ENCODE results near the gene KCNJ16.

KCNJ16 gene

GRCh38 chr17:70059071-70059470 lies 16.0 kb upstream of the KCNJ16 start:
- Histone ChIP-seq H3K4me3 (replicated peaks; ENCODE audit: low read depth, low read length) (no peak overlapping the region), H3K27me3 (replicated peaks; ENCODE audit: control insufficient read depth, insufficient read depth, low read length) (no peaks in the 10 kb centered on the region), H3K36me3 (ENCODE audit: control insufficient read depth, insufficient read depth, low read length) (no peaks in the 10 kb centered on the region)
- TF ChIP-seq, protein P1, sequence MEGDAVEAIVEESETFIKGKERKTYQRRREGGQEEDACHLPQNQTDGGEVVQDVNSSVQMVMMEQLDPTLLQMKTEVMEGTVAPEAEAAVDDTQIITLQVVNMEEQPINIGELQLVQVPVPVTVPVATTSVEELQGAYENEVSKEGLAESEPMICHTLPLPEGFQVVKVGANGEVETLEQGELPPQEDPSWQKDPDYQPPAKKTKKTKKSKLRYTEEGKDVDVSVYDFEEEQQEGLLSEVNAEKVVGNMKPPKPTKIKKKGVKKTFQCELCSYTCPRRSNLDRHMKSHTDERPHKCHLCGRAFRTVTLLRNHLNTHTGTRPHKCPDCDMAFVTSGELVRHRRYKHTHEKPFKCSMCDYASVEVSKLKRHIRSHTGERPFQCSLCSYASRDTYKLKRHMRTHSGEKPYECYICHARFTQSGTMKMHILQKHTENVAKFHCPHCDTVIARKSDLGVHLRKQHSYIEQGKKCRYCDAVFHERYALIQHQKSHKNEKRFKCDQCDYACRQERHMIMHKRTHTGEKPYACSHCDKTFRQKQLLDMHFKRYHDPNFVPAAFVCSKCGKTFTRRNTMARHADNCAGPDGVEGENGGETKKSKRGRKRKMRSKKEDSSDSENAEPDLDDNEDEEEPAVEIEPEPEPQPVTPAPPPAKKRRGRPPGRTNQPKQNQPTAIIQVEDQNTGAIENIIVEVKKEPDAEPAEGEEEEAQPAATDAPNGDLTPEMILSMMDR (IDR thresholded peaks at IDR 0.05; ENCODE audit: insufficient read depth, low read length, poor library complexity, severe bottlenecking): no peak
- no peak for DNase-seq (ENCODE audit: extremely low read depth, insufficient read length)

DNA sequence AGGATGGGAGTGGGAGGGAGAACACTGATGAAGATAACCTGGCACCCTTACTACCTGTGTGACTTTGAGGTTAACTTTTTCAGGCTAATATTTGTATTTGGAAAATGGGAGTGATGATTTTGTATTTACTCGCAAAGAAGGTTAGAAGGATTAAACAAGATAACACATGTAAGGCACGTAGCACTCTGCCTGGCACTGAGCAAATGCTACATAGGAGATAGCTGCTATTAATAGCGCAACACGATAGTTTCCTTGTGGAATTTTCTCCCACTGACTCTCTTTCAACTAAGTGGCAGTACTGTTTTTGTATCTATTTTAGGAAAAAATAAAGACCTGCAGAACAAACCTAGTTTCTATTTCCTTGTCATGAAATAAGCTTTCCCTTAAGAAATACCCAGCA lies 15.4 kb upstream of the KCNJ16 start:
- Histone ChIP-seq H3K27me3 (replicated peaks; ENCODE audit: control insufficient read depth, insufficient read depth, low read length) (no peaks in the 10 kb centered on the region), H3K4me3 (replicated peaks; ENCODE audit: low read depth, low read length) (no peak overlapping the region), H3K36me3 (ENCODE audit: control insufficient read depth, insufficient read depth, low read length) (no peaks in the 10 kb centered on the region)
- no peak for DNase-seq (ENCODE audit: extremely low read depth, insufficient read length)
- TF ChIP-seq, protein P1 (IDR thresholded peaks at IDR 0.05; ENCODE audit: insufficient read depth, low read length, poor library complexity, severe bottlenecking): no peak

- Histone ChIP-seq H3K36me3 (ENCODE audit: control insufficient read depth, insufficient read depth, low read length) (no peaks in the 10 kb centered on the region), H3K27me3 (replicated peaks; ENCODE audit: control insufficient read depth, insufficient read depth, low read length) (no peaks in the 10 kb centered on the region), H3K4me3 (replicated peaks; ENCODE audit: low read depth, low read length) (no peak overlapping the region)
- TF ChIP-seq, protein P1 (IDR thresholded peaks at IDR 0.05; ENCODE audit: insufficient read depth, low read length, poor library complexity, severe bottlenecking): no peak
- no peak for DNase-seq (ENCODE audit: extremely low read depth, insufficient read length)
Measured at GRCh38 chr17:70060415-70060814, 14.6 kb upstream of the KCNJ16 start.

- no peaks in the 10 kb centered on the region for H3K36me3 ChIP-seq (ENCODE audit: control insufficient read depth, insufficient read depth, low read length)
- no peaks in the 10 kb centered on the region for H3K27me3 ChIP-seq (replicated peaks; ENCODE audit: control insufficient read depth, insufficient read depth, low read length)
- TF ChIP-seq, protein P1 (IDR thresholded peaks at IDR 0.05; ENCODE audit: insufficient read depth, low read length, poor library complexity, severe bottlenecking): no peak
- H3K4me3 ChIP-seq (replicated peaks; ENCODE audit: low read depth, low read length): no peak overlapping the region
- no peak for DNase-seq (ENCODE audit: extremely low read depth, insufficient read length)
Measured at GRCh38 chr17:70067134-70067533, 7.9 kb upstream of the KCNJ16 start.

DNA sequence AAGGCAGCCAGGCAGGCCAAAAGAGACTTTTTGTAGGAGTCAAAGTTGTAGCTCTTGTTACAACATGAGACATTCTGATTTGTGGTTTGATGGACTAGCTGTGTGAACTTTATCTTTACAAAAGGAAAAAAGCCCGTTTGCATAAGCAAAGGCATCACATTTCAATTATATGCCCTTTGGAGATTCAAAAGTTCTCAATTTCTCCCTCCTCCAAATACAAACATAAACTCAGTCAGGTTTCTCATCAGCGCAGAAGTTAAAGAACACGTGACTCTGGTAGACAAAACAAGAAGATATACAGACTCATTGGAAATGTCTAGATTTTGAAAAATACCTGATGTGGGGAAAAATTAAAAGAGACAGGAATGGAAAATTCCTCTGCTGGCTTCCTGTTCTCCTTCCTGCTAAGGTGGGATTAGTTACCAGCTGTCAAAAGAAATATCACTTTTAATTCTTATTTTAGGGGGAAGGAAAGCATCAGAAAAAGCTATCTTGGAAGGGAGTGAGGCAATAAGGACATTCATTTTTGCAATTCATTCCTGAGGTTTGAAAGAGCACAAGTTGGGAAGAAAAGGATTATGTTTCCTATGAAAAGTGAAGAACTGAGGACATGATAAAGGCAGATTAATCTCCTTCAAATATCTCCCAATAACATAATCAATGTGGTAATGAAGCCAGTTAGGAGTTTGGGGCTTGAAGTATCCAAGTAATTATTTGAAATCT lies 4.6 kb upstream of the KCNJ16 start:
- Histone ChIP-seq H3K36me3 (ENCODE audit: control insufficient read depth, insufficient read depth, low read length) (no peaks in the 10 kb centered on the region), H3K4me3 (replicated peaks; ENCODE audit: low read depth, low read length) (no peak overlapping the region), H3K27me3 (replicated peaks; ENCODE audit: control insufficient read depth, insufficient read depth, low read length) (no peaks in the 10 kb centered on the region)
- no peak for DNase-seq (ENCODE audit: extremely low read depth, insufficient read length)
- TF ChIP-seq, protein P1 (IDR thresholded peaks at IDR 0.05; ENCODE audit: insufficient read depth, low read length, poor library complexity, severe bottlenecking): no peak

DNA sequence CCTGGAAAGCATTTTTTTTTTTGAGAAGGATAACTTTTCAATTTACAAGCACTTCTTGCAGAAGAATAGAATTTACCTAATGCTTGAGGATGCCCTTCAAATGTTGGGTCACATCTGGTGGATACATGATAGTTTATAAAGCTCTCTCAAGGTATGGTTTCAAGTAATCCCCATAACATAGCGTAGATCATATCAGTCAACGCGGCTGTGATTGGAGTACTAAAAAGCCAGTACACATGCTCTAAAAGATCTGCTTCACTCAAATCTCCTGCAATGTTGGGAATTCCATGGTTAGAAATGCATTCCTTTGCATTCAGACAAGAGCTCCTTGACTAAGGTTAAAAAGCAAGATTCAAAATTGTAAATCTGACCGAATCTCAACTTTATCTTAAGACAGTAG lies 3.9 kb upstream of the KCNJ16 start:
- Histone ChIP-seq H3K36me3 (ENCODE audit: control insufficient read depth, insufficient read depth, low read length) (no peaks in the 10 kb centered on the region), H3K27me3 (replicated peaks; ENCODE audit: control insufficient read depth, insufficient read depth, low read length) (no peaks in the 10 kb centered on the region), H3K4me3 (replicated peaks; ENCODE audit: low read depth, low read length) (no peak overlapping the region)
- TF ChIP-seq, protein P1 (IDR thresholded peaks at IDR 0.05; ENCODE audit: insufficient read depth, low read length, poor library complexity, severe bottlenecking): no peak
- no peak for DNase-seq (ENCODE audit: extremely low read depth, insufficient read length)

Data from GM06990 (cell line).